ENCODE results near the gene NCS1.
A peak's percentile ranks its signal among the peaks of the same experiment; 100 is the strongest.

Gene NCS1

GRCh38 chr9:130166399-130166798, 5.8 kb upstream of the NCS1 start:
- TF ChIP-seq CTCF (conservative IDR thresholded peaks at IDR 0.05): no peak
- H3K27ac ChIP-seq: no peak overlapping the region

GRCh38 chr9:130167927-130168326, 4.3 kb upstream of the NCS1 start:
- H3K27ac ChIP-seq: no peak overlapping the region
- TF ChIP-seq CTCF (conservative IDR thresholded peaks at IDR 0.05): no peak

- H3K27ac ChIP-seq: peak overlapping the region; percentile 63; the same call in 1 of the 2 replicates
- no peak for TF ChIP-seq CTCF (conservative IDR thresholded peaks at IDR 0.05)
Observed at GRCh38 chr9:130171226-130172148, 717 bp upstream of the NCS1 start.

GRCh38 chr9:130172858-130173665, 858 bp downstream of the NCS1 start:
- 0 out of 2 replicates have a peak, but pooled peaks have one; percentile 7 for TF ChIP-seq CTCF (conservative IDR thresholded peaks at IDR 0.05)

GRCh38 chr9:130173666-130173983, 1.4 kb downstream of the NCS1 start:
- H3K27ac ChIP-seq: peak overlapping the region; percentile 63; the same call in 1 of the 2 replicates
- TF ChIP-seq CTCF (conservative IDR thresholded peaks at IDR 0.05): no peak

More at GRCh38 chr9:130172858-130173665, 858 bp downstream of the NCS1 start:
- peak overlapping the region; percentile 63; the same call in 1 of the 2 replicates for H3K27ac ChIP-seq

- no peak overlapping the region for H3K27ac ChIP-seq
- no peak for TF ChIP-seq CTCF (conservative IDR thresholded peaks at IDR 0.05)
Observed at GRCh38 chr9:130174025-130174424, 1.8 kb downstream of the NCS1 start.

- no peak for TF ChIP-seq CTCF (conservative IDR thresholded peaks at IDR 0.05)
- H3K27ac ChIP-seq: no peak overlapping the region
Observed at GRCh38 chr9:130174920-130175321, 2.7 kb downstream of the NCS1 start.

Measured in VCaP (cell line).